Adrenal gland (tissue), 5 donors: ENCODE results near the gene EDNRA.

Source experiments
- CTCF ChIP-seq, 6 experiments: fragments of 450-650 bp in 4 of 6; fragments of 200-600 bp in 2 of 6; sonication (generic) in 1 of 6; IDR thresholded peaks; 1 replicate in 5 of 6; 2 replicates in 1 of 6; pipeline versions ENCODE4 v1.5.1 to v1.8.0; 2016 to 2021; ENCODE audit warnings: antibody characterized with exemption in 6 of 6, mild to moderate bottlenecking in 2 of 6, moderate library complexity in 1 of 6
- POLR2A ChIP-seq, 2 donors: fragments of 450-650 bp; IDR thresholded peaks; one replicate each; pipeline ENCODE4 v1.6.1; 2017; ENCODE audit warnings: antibody characterized with exemption in 2 of 2, mild to moderate bottlenecking in 2 of 2, moderate library complexity in 1 of 2
- donor health status: DM: no; HTN: no; CAD: no.

- TF ChIP-seq CTCF (IDR thresholded peaks at IDR 0.05) (no peak), POLR2A (IDR thresholded peaks at IDR 0.05) (no peak)
Measured at GRCh38 chr4:147543034-147543433, 62.1 kb downstream of the EDNRA start.
